HG02759 (cell line): ENCODE measurements around the gene NPC1.
"Not testable (repeated sequence)": the region's sequence is repeated elsewhere in the genome, so short reads cannot be mapped to it uniquely, and the experiment has no call there.

ENCODE experiments used
- ATAC-seq: cut with Tn5 transposase; IDR thresholded peaks from one replicate; pipeline ENCODE4 v1.9.1; 2021; ENCODE audit warnings: mild to moderate bottlenecking, moderate library complexity; ENCODE audit not compliant: unreplicated experiment

Gene NPC1

DNA sequence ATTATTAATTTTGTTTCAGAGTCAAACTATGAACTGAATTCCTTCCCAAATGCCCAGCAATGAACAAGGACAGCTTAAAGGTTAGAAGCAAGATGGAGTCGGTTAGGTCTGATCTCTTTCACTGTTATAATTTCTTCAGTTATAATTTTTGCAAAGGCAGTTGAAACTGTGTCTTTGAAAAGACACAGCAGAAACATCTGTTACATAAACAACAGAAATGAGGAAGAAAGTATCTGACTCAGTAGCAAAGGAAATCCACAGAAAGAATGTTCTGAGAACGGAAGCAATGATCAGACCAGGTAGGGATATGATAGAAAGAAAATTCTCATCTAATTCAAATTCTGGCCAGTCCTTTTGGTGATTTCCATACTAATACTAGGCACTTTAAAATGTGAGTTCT, 88.2 kb downstream of the NPC1 start:
- ATAC-seq = no peak

DNA sequence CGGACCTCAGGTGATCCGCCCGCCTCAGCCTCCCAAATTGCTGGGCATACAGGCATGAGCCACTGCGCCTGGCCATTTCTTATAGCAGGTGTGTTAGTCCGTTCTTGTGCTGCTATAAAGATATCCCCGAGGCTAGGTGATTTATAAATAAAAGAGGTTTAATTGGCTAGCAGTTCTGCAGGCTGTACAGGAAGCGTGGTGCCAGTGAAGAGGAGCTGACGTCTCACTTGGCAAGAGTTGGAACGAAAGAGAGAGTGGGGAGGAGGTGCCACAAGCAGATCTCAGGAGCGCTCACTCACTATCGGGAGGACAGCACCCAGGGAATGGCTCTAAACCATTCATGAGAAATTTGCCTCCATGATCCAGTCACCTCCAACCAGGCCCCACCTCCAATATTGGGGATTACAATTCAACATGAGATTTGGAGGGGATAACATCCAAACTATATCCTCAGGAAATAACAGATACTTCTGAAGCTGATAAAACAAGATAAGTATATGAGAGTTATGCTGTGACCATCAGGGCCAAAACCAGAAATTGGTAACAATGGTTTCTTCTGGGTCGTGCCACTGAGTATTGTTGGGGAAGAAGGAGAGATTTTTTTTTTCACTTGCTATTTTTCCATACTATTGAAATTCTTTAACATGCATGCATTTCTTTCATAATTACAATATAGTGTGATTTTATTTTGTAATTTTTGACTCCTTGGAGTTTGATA, 90.4 kb downstream of the NPC1 start:
- ATAC-seq = no peak

DNA sequence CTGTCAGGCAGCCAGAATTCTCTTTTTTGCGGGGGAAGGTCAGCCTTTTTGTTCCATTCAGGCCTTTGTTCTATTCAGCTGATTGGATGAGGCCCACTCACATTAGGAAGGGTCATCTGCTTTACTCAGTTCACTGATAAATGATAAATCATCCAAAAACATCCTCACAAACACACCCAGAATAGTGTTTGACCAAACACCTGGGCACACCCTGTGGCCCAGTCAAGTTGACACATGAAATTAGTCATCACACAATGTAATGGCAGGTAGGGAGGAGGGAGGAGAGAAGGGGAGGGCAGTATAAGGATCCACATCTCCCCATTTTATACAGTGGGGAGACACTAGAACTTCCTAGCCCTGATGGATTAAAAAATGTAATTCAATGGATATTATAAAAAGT, 91.3 kb downstream of the NPC1 start:
- ATAC-seq = no peak

DNA sequence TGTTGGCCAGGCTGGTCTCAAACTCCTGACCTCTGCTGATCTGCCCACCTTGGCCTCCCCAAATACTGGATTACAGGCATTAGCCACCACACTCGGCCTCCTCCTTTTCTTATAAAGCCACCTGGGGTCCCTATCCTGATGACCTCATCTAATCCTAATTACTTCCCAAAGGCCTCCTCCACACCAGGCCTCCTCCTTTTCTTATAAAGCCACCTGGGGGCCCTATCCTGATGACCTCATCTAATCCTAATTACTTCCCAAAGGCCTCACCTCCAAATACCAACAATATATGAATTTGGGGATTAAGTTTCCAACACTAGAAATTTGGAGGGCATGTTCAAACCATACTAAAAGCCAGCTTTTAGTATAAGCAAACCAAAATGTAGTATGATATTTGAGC, 92.7 kb downstream of the NPC1 start:
- ATAC-seq = no peak

DNA sequence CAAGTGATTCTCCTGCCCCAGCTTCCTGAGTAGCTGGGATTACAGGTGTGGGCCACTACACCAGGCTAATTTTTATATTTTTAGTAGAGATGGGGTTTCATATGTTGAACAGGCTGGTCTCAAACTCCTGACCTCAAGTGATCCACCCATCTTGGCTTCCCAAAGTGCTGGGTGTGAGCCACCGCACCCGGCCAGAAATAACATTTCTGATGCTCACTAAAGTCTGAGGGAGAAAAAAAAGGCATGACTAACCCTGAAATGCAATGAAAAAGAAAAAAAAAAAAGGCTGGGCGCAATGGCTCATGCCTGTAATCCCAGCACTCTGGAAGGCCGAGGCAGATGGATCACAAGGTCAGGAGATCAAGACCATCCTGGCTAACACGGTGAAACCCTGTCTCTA, 96.7 kb downstream of the NPC1 start:
- not testable (repeated sequence) for ATAC-seq

DNA sequence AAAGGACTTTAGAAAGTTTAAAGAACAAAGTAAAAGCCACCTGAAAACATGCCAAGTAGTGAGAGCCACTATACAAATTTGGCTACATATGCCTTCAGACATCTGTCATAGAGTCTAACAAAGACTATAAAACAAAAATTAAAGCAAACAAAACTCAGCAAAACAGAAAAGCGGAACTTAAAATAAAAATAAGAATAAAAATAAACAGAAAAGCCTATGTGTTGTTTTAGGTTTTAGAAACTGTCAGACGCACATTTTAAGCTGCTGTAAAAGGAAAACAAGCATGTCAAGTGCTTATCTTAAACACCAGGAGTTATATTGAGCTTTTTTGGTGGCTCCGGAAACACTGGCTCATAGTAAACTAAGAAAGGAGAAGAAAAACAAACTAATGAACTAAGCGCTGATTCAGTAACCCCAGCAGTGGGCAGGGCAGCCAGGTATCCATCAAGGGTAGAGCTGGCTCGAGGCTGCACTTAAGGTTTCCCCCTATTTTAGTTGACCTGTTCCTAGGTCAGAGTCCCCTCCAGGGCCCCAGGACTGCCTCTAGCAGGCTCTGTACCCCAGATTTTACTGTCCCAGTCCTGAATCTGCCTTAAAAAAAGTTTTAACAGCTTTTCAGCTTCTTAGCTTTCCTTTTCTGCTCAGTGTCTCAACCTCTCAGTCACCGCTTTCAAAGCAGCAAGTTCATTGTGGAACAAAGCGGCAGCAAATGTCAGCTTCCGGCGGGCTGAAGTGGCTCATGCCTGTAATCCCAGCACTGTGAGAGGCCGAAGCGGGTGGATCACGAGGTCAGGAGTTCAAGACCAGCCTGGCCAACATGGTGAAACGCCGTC, 98.4 kb downstream of the NPC1 start:
- ATAC-seq = peak; percentile 81

DNA sequence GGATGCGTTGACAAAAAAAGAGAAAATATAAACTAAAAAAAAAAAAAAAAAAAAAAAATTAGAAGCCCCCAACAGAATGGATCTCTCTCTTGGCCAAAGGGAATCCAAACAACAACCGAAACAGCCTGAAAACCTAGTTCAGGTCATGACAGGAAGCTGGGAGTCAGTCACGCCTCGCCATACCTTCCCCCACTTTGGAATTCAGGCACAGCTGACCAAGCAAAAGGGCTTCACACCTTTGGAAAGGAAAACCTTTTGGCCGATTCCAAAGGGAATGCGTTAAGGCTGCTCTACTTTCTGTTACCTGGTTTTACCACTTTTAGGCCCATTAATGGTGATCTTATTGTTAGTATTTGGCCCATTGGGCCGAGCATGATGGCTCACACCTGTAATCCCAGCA, 100.9 kb downstream of the NPC1 start:
- no peak for ATAC-seq

DNA sequence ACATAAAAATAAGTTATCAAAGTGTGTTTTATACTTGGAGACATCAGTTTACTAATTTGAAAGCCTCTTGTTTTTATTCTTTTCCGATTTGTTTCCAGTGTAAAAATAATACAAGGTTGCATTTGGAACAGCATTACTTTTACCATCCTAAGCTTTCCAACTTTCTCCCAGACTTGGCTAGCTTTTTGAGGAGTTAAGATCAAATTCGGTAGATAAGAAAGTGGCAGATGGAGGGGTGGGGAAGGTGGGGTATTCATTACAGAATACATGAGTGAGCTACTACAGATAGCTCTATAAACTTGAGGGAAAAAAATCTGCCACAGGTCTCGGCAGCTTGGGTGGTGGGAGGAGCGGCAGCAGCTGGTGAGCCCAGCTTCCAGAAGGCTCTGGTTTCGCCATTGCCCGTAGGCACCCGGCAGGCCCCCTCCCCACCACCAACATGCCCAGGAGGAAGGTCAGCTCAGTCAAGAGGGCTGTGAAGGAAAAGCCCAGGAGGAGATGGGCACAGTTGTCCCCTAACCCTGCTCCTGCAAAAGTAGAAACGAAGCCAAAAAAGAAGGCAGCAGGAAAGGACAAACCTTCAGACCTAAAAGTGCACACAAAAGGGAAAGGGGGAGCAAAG, 101.6 kb downstream of the NPC1 start:
- no peak for ATAC-seq
